Measurements from ENCODE around the gene KIF20A.
"Not testable (repeated sequence)": the region's sequence is repeated elsewhere in the genome, so short reads cannot be mapped to it uniquely, and the experiment has no call there.

KIF20A gene

DNA sequence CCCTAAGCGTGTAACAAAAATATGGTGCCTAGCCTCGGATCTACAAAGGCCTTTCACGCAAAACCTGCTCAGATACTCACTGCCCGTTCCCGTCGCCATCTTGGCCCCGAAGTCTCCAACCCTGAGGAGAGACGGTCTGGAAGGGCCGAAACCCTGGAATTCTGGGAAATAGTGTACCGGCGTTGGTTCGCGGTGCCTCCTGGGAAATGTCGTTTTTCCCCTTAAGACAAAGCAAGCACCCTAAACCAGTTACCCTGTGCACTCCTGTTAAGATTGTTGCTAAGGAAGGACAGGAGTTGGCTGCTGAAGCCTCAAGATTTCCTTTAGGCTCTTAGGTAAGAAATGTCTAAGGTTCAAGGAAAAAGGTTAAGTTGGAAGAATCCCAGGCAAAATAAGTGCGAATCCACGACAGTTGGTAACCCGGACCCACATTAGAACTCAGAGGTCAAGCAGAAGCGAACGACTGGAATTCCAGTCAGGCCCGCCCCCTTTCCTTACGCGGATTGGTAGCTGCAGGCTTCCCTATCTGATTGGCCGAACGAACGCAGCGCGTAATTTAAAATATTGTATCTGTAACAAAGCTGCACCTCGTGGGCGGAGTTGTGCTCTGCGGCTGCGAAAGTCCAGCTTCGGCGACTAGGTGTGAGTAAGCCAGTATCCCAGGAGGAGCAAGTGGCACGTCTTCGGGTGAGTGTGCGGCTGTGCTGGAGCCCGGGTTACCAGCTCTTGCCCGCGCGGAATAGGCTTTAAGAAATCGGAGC is at the start of gene KIF20A, which contains the start of gene BRD8:
KIF20A (plus strand) TSS at position 597 of the 761 bp plus-strand sequence. CDS start 569 bp downstream, outside the sequence.
BRD8 (minus strand) TSS at position 115 of the 761 bp plus-strand sequence; CDS start at position 99, 16 bp downstream.
- DNase-seq = peak; percentile 99

DNA sequence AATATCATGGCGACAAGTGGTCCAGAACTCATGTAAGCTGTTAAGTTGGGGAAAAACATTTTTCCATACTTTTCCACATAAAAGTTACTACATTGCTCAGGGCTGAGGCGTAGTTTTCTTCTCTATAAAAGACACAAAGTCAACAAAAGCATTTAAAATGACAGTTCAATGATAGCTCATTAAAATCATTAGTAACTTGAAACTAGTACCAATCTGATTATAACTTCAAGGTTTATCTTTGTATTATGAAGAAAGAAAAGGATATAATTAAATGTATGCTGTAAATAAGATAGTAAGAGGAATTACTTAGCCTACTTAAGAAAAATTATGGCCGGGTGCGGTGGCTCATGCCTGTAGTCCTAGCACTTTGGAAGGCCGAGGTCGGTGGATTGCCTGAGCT is 49.6 kb upstream of the KIF20A start:
- no peak for DNase-seq

DNA sequence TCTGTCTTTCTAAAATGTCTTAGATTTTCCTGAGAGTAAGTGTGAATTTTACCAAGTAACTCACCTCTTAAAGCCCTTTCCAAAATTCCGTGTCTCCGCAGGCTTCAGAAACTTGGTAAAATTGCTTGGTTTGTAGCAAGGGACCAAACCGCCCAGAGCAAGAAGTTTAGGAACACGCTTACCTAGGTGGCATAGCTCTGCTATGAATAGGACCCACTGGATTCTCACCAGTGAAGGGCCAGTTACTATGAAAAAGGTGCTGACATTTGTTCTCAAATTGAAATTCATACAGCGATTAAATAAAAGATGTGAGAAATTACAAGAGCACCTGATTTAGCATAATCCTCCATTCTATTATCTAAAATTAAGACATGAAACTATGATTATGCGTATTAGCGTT is 46.4 kb upstream of the KIF20A start:
- DNase-seq = no peak

DNA sequence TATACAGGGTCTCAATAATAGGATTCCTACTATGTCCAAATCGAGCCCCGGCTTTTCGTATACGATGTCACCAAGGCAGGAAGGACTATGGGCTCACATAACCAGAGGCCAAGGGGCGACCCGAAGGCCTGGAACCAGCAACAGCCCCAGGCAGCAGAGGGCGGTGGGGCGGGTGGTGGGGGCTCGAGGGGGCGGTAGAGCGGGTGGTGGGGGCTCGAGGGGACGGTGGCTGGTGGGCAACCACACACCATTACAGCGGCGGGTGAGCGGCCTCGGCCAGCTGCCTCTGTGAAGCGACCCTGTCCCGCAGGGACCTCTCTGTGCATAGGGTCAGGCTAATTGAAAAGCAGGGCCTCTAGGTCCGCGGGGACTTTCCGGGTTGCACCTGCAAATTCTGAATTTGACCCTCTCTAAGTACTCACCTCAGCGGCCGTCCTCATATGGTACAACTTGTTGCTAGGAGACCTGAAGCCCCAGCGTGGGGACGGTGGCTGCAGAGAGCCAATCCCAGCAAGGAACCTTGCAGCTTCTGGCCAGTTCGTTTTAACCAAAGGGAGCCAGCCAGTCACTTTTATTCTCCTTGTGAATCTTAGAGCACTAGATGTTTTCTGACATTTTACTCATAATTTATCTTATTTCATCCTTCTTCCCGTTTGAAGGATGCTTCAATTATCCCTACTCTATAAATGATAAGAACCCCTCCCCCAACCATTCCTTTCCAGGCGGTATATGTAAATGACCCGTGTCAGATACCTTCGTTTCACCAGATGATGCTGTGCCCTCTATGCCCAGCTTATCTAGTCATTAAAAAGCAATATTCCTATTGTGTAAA is 39.7 kb upstream of the KIF20A start, which contains the start of gene NME5:
NME5 (minus strand) TSS at position 480 of the 832 bp plus-strand sequence. CDS start 648 bp downstream, outside the sequence.
- DNase-seq = peak; percentile 91

DNA sequence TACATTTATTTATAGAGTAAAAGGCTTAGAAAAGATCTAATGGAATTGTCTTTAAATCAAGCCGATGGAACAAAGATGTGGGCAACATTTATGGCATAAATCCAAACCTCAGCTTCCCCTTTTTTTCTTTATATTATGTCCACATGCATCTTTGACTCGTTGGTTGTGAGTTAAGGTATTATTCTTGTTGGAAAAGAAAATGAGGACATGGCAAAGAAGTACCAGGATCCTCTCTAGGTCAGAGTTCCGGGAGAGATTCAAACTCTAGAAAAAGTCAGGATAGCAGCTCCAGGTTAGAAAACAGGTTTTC is 39.2 kb upstream of the KIF20A start:
- no peak for DNase-seq

DNA sequence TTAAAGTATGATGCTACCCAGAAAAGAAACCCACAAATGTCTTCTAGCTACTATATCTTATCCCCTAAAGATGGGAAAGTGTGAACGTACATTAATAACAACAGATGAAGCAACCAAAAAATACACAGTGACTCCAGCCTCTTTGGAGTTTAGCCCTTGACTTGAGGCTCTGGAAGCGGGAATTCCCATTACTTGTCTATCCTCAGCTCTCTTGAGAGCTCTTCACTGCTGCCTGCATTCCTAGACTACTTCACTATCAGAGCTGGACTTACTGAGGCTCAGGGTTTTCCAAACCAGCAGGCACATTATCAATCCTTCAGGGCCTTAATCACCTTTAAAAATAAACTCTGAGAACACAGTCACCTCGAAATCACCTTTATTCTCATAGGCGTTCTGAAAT is 38.6 kb upstream of the KIF20A start:
- DNase-seq = no peak

DNA sequence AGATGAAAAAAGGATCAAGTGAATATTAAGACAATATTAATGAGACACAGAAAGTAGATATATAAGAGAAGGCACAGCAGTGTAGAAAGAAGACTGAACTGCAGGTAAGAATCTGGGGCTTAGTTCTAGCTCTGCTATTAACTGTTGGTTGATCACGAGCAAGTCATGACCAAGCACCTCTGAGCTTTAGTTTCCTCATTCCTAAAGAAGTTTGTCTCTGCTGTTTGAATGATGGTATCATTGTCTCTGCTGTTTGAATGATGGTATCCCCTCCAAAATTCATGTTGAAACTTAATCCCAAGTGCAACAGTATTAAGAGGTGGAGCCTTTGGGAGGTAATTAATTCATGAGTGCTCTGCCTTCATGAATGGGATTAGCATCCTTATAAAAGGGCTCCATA is 37.2 kb upstream of the KIF20A start:
- no peak for DNase-seq

DNA sequence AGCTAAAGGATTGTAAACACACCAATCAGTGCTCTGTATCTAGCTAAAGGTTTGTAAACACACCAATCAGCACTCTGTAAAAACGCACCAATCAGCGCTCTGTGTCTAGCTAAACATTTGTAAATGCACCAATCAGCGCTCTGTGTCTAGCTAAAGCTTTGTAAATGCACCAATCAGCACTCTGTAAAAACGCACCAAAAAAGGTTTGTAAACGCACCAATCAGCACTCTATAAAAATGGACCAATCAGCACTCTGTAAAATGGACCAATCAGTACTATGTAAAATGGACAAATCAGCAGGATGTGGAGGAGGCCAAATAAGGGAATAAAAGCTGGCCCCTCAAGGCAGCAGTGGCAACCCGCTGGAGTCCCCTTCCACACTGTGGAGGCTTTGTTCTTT is 35.3 kb upstream of the KIF20A start:
- DNase-seq = not testable (repeated sequence)

DNA sequence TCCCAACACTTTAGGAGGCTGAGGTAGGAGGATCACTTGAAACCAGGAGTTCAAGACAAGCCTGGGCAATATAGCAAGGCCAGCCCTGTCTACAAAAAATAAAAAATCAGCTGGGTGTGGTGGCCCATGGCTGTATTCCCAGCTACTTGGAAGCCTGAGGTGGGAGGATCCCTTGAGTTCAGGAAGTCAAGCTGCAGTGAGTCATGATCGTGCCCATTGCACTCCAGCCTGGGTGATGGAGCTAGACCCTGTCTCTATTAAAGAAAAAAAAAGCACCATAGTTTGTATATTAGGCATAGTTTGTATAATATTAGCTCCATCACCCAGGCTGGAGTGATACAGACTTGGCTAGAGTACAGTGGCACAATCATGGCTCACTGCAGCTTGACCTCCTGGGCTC is 30.1 kb upstream of the KIF20A start:
- no peak for DNase-seq

DNA sequence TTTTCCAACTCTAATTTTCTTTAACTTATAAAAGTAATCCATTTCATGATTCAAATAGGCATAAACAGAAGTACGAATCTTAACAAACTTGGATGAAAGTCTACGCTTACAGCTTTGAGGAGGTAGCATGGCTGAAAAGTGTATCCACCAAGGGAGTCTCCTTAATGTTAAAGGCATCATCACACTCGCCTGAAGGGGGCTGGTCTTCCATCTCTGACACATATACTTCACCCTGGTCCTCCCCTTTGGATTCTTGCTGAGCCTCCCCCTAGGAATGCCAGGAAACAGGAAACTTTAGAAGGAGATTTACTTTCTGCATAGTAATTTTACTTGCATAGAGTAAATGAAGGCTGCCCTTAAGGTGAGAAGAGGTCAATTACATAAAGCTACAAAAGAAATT is 29.4 kb upstream of the KIF20A start:
- DNase-seq = no peak

DNA sequence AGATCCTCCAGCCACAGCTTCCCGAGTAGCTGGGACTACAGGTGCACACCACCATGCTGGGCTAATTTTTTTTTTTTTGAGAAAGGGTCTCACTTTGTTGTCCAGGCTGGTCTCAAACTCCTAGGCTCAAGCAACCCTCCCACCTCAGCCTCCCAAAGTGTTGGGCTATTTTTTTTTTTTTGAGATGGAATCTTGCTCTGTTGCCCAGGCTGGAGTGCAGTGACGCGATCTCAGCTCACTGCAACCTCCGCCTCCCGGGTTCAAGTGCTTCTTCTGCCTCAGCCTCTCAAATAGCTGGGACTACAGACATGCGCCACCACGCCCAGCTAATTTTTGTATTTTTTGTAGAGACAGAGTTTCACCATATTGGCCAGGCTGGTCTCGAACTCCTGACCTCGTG is 22.9 kb upstream of the KIF20A start:
- not testable (repeated sequence) for DNase-seq

DNA sequence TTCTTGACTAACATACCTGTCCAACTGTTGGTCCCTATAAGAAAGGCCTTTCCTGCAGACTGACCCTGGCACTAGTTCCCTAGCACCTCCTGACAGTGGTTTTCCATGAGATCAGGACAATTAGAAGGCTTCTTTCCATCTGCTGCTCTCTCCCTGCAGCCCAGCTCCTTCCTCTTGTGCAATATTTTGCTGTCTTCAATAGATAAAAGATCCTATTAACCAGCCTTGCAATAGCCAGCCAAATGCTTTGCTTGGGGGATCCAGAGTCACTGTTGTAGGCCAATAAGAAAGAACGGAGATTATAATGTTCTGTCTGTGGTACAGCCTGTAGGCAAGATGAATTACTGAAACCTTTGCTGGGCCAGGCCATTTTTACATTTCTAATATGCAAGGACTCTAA is 21.3 kb upstream of the KIF20A start:
- DNase-seq = no peak

DNA sequence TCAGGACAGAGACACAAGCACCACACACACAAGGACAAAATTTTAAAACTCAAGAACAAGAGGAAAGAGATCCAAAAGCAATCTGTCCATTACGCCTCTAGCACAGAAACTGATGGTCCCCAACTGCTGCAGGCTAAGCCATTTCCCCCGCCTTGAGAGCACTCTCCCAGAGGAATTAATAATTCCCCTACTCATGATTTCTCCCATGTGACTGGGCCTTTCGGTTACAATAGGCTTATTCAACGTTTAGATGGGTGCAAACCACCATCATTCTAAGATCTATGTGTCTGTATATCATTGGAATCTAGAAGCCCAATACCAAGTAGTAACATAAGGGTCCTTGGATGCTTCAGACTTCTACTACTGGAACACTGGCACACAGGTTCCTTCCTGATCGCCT is 19.2 kb upstream of the KIF20A start:
- no peak for DNase-seq

DNA sequence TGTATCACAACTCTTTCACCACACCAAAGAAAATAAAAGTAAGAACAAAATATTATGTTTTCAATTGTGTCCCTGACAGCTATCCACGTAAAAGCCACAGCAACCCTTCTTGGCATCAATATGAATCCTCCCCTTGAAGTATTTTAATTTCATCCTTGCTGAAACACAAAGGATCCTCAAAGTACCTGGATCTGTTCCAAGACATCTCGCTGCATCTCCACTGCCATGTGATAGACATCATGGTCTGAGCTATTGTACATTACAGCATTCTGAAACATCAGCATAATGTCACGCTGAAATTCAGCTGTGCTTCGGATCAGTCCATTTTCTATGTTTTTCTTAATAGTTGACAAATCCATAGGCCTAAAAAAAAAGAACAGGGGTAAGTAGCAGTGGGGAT is 18.2 kb upstream of the KIF20A start:
- no peak for DNase-seq

DNA sequence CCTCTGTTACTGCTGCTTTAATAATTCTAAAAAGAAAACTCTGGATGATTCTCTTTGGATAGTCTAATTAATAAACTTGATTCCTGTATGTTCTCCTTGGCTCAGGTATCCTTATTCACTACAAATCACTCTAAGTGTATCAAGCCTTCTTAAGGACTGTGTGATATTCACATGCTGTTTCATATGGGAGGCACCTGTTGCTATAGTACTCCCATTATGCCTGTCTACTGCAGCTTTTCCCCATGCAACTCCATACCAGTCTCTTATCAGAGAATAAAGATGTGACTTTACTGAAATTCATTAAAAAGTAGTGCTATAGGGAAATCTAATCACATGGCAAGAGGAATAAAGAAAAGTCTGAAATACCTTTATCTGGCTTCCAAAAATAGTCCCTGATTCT is 15.2 kb upstream of the KIF20A start:
- no peak for DNase-seq

DNA sequence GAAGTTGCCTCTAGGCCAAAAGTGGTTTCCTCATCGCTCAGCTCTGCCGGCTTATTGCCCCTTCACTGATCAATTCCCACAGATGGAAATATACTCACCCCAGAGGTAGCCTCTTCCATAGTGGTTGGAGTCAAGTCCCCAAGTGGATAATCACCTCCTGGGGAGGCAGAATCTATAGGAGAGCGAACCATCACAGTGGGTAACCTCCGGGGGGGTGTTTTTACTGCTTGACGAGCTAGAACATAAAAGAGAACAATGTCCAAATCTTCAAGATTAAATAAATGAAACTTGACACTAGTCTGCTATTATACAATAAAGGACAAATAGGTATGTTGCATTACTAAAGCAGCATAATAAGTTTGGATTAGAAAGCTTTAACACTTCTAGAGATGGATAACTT is 9.8 kb upstream of the KIF20A start:
- DNase-seq = no peak

DNA sequence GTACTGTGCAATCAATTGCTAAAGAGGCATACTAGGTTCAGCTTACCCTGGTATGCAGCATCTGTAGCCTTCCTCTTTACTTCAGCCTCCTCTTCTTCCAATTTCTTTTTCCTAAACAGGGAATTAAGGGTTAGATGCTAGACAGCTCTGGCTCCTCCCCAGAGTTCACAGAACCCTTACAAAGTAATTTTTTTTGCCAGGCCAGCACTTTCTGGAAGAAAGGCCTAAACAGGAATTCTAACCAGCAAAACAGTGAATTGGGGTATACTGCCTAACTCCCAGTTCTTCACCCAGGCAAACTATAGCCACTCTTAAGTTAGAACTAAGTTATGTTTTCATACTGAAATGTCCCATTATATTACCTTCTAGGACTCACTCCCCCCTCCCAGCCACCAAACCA is 8.6 kb upstream of the KIF20A start:
- DNase-seq = no peak

DNA sequence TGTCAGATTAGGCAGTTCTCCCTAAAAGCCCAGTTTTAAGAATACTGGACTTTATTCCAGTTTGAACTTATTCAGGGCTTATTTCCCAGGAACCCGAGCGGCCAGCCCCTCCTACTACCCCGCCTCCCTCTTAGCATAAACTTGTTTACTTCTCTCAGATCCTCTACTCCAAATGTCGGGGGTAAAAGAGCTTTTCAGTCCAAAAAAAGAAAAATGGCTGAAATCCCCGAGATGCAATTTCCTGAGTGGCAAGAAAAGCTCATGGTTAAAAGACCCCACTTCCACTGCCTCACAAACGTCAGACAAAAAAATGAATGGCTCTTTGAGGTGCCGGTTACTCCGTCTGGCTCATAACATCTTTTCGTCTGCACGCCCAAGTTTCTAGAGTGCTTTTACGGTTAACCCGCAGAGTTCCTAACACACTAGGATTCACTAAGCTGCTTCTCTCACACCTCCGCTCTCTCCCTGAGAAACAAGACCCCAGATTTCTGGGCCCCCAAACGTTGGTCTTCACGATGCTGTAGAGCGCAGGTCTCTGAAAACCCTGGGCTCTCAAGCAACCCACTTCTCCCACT is 884 bp upstream of the KIF20A start:
- peak; percentile 59 for DNase-seq

DNA sequence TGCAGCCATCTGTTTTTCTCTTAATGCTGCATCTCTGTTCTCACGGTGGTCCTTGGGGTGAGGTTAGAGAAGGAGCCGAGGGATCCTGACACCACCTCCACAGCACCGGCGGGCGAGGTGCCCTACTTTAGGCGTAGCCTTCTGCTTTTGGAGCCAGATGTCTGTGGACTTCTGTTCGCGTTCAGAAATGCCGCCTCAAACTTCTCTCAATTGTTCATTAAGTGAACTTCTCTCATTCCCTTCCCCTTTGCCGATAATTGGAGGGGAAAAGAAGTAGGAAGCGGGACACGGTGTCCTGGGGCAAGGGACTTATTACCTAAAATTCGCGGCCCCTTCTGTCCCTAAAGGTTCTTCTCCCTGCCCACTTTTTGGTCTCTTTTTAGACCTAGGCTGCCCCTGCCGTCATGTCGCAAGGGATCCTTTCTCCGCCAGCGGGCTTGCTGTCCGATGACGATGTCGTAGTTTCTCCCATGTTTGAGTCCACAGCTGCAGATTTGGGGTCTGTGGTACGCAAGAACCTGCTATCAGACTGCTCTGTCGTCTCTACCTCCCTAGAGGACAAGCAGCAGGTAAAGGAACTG is 455 bp downstream of the KIF20A start:
- DNase-seq = no peak

DNA sequence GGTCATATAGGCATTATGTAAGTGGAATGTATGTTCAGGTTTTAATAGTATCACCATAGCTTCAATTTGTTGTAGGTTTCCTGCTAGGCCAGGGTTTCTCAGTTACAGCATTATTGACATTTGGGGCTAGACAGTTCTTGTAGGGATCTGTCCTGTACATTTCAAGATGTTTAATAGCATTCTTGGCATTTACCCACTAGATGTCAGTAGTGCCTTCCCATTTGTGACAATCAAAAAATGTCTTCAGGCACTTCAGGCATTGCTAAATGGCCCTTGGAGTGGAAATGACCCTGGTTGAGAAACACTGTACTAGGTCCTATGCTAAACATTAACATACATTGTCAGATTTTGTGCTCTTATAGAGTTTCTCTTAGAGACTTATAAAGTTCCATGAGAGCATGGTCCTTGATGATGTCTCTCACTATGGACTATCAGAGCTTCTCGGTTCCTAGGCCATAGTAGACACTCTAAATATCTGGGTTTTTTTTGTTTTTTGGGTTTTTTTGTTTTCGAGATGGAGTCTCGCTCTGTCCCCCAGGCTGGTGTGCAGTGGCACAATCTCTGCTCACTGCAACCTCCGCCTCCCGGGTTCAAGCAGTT is 1.4 kb downstream of the KIF20A start:
- DNase-seq = peak; percentile 82

DNA sequence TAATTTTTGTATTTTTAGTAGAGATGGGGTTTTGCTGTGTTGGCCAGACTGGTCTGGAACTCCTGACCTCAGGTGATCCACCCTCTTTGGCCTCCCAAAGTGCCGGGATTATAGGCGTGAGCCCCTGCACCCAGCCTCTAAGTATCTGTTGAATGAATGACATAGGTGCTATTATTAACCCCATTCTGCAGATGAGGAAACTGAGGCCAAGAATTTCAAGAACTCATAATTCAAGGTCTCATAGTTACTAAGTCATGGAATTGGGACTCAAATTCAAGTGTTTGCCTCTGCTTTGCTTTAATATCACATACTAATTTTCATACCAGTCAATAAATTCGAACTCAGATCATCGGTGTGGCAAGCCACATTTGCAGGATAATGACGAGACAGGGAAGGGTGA is 1.9 kb downstream of the KIF20A start:
- DNase-seq = no peak

DNA sequence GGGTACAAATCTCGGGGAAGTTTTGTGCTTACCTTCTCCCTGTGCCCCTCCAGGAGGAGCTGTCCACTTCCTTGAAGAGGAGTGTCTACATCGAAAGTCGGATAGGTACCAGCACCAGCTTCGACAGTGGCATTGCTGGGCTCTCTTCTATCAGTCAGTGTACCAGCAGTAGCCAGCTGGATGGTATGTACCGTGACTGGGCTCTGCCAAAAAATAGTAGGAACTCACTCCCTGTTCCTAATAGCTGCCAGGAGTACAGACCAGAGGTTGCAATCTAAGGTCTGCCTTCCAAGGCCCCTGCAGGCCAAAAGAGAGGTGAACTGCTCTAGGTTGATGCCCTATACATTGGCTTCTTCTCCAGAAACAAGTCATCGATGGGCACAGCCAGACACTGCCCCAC is 3.9 kb downstream of the KIF20A start:
- no peak for DNase-seq

DNA sequence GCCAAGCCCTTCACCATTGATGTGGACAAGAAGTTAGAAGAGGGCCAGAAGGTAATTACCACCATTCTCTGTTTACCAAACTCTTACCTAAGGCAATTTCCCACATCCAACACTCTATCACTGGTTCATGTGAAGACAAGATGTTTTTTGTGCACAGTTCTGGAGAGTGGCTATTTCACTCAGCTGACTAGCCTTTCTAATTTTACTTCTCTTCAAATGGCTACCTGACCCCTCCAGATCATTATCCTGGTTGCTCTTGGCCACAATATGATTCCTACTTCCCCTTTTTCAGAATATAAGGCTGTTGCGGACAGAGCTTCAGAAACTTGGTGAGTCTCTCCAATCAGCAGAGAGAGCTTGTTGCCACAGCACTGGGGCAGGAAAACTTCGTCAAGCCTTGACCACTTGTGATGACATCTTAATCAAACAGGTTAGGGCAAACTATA is 7.1 kb downstream of the KIF20A start:
- DNase-seq = no peak

Measured in eye (tissue), 1 donor.